Activated CD8-positive, alpha-beta memory T cell treated with anti-CD3 and anti-CD28 coated beads for 24 hours (primary cell): ENCODE measurements around the gene THBS4.

Experiments used
- DNase-seq: peaks from one replicate; pipeline ENCODE4 v3.0.0-alpha.2; 2020

The THBS4 gene

GRCh38 chr5:80048084-80048780 lies 13.1 kb downstream of the THBS4 start:
- no peak for DNase-seq

GRCh38 chr5:80052464-80052863 lies 17.3 kb downstream of the THBS4 start:
- no peak for DNase-seq

GRCh38 chr5:80054682-80055081 lies 19.5 kb downstream of the THBS4 start:
- no peak for DNase-seq

GRCh38 chr5:80055491-80056170 lies 20.5 kb downstream of the THBS4 start:
- no peak for DNase-seq

GRCh38 chr5:80057099-80057498 lies 22.0 kb downstream of the THBS4 start:
- DNase-seq: no peak

- DNase-seq: no peak
These were observed 22.8 kb downstream of the THBS4 start for GRCh38 chr5:80057921-80058320.

- DNase-seq: no peak
These were observed 24.3 kb downstream of the THBS4 start for GRCh38 chr5:80059354-80059980.

- no peak for DNase-seq
These were observed 25.8 kb downstream of the THBS4 start for GRCh38 chr5:80060966-80061365.

GRCh38 chr5:80061547-80061946 lies 26.4 kb downstream of the THBS4 start:
- DNase-seq: no peak

GRCh38 chr5:80064124-80064523 lies 29.0 kb downstream of the THBS4 start:
- no peak for DNase-seq

- DNase-seq: no peak
These were observed 31.9 kb downstream of the THBS4 start for GRCh38 chr5:80067016-80067415.

- no peak for DNase-seq
These were observed 32.5 kb downstream of the THBS4 start for GRCh38 chr5:80067531-80068245.

GRCh38 chr5:80068246-80068636 lies 33.1 kb downstream of the THBS4 start:
- DNase-seq: no peak

- no peak for DNase-seq
These were observed 33.6 kb downstream of the THBS4 start for GRCh38 chr5:80068775-80069174.

- DNase-seq: no peak
These were observed 34.2 kb downstream of the THBS4 start for GRCh38 chr5:80069251-80069800.

- DNase-seq: no peak
These were observed 34.8 kb downstream of the THBS4 start for GRCh38 chr5:80069918-80070318.

- no peak for DNase-seq
These were observed 35.3 kb downstream of the THBS4 start for GRCh38 chr5:80070338-80071056.

GRCh38 chr5:80071510-80072021 lies 36.4 kb downstream of the THBS4 start:
- no peak for DNase-seq

- no peak for DNase-seq
These were observed 37.2 kb downstream of the THBS4 start for GRCh38 chr5:80072103-80073073.

- no peak for DNase-seq
These were observed 41.2 kb downstream of the THBS4 start for GRCh38 chr5:80076131-80077050.
